Muscle of back (tissue), 11 donors: Measurements from ENCODE around the gene DCK. TPM values are rescaled to one million over a fixed set of nuclear protein-coding genes. Genes with fewer than 3 reads are reported as not detected.
"Not testable (repeated sequence)": the region's sequence is repeated elsewhere in the genome, so short reads cannot be mapped to it uniquely, and the experiment has no call there.

Source experiments
- DNase-seq, 3 donors: peaks; one replicate each; pipeline versions ENCODE4 v3.0.0 to v3.0.0-alpha.2; 2013
- polyA plus RNA-seq, 10 donors: library from polyadenylated mRNA; unstranded; fragments of 120-200 nt; gene quantifications; one replicate each; pipeline ENCODE4 v1.2.1, GENCODE V29; 2013; ENCODE audit not compliant: insufficient read length in 10 of 10

The DCK gene
- polyA plus RNA-seq, 10 donors, result 17.9 to 31.8 (median 23.7) TPM

GRCh38 chr4:70997546-70997945 is 4.1 kb downstream of the DCK start:
- no peak for DNase-seq

- DNase-seq, result not testable (repeated sequence)
These were observed 6.2 kb downstream of the DCK start for GRCh38 chr4:70999639-71000038.

GRCh38 chr4:71001363-71001762 is 7.9 kb downstream of the DCK start:
- DNase-seq, result not testable (repeated sequence)

GRCh38 chr4:71004281-71004851 is 10.9 kb downstream of the DCK start:
- no peak for DNase-seq

- not testable (repeated sequence) for DNase-seq
These were observed 11.6 kb downstream of the DCK start for GRCh38 chr4:71005025-71005424.

- DNase-seq, result no peak
These were observed 12.9 kb downstream of the DCK start for GRCh38 chr4:71006203-71006907.

GRCh38 chr4:71008196-71008595 is 14.7 kb downstream of the DCK start:
- no peak for DNase-seq

- DNase-seq, result peak in 1 of 3 donors; percentile 45
These were observed 15.6 kb downstream of the DCK start for GRCh38 chr4:71009086-71009485.

- DNase-seq, result peak; percentile 30 to 71 (median 48)
These were observed 16.6 kb downstream of the DCK start for GRCh38 chr4:71009890-71010588.

GRCh38 chr4:71011451-71011850 is 18.0 kb downstream of the DCK start:
- no peak for DNase-seq

- not testable (repeated sequence) for DNase-seq
These were observed 23.9 kb downstream of the DCK start for GRCh38 chr4:71017391-71017790.

- no peak for DNase-seq
These were observed 27.2 kb downstream of the DCK start for GRCh38 chr4:71020611-71021010.

GRCh38 chr4:71025654-71026053 is 32.2 kb downstream of the DCK start:
- DNase-seq, result no peak

- DNase-seq, result peak; percentile 22 to 75 (median 28)
These were observed 32.6 kb downstream of the DCK start for GRCh38 chr4:71026086-71026485.

- DNase-seq, result no peak
These were observed 34.2 kb downstream of the DCK start for GRCh38 chr4:71027611-71028010.

- no peak for DNase-seq
These were observed 36.1 kb downstream of the DCK start for GRCh38 chr4:71029504-71029903.

GRCh38 chr4:71032106-71032505 is 38.7 kb downstream of the DCK start:
- peak in 1 of 3 donors; percentile 69 for DNase-seq

- no peak for DNase-seq
These were observed 51.8 kb downstream of the DCK start for GRCh38 chr4:71045256-71045655.

- DNase-seq, result no peak
These were observed 55.9 kb downstream of the DCK start for GRCh38 chr4:71049395-71049794.

GRCh38 chr4:71050809-71051208 is 57.4 kb downstream of the DCK start:
- no peak for DNase-seq

GRCh38 chr4:71052034-71052433 is 58.6 kb downstream of the DCK start:
- no peak for DNase-seq

- DNase-seq, result no peak
These were observed 59.3 kb downstream of the DCK start for GRCh38 chr4:71052716-71053115.

- not testable (repeated sequence) for DNase-seq
These were observed 60.2 kb downstream of the DCK start for GRCh38 chr4:71053613-71054012.
